Measurements from ENCODE around the gene MDFIC2.
"Not testable (repeated sequence)": the region's sequence is repeated elsewhere in the genome, so short reads cannot be mapped to it uniquely, and the experiment has no call there.

The MDFIC2 gene

DNA sequence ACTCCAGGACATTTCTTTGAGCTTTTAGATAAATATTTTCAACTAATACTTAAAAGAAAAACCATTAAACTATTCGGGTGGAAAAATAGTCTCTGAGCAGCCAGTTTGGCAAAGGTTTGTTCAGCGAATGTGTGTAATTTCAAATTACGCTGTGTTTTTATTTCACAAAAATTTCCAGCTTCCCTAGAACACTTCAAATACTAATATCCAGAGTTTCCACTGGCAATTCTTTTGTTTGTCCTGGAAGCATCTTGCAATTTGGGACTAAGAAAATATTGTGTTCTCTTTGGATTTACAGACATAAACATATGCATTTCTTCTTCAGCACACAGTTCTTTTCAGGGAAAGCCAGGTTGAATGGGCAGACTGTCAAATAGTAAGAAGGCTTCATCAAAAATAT lies 61.9 kb downstream of the MDFIC2 start:
- no peak for DNase-seq

DNA sequence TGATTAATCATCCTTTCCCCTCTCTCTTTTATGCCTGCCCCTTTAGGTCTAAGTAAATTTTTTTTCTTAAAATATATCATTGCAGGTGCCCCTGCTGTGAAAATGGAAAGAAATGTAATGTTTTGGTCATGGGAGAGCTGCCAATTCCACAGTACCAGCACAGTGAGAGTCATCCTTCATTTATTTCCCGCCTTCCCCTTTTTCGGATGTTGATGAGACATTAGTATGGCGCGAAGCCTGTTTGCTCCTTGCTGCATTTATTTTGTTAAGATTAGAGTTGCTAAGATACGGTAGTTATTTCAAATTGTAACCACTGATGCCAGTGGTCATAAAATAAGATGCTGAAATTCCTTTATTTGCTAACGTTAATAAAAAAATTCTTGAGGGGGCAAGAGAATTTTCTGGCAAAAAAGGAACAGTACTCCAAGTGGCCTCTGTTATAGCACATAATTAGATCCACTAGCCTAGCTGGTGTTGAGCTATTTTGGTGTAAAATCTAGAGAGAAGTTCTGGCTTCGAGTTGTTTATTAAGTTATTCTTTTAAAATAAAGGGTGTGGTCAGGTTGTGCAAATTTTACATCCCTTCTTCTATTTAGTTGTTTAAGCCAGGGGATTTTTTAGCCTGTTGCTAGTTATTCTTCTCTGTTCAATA lies 62.8 kb downstream of the MDFIC2 start:
- DNase-seq = no peak

GRCh38 chr3:70248856-70249255 lies 63.6 kb downstream of the MDFIC2 start:
- no peak for DNase-seq

- no peak for DNase-seq
Measured at GRCh38 chr3:70247955-70248354, 64.5 kb downstream of the MDFIC2 start.

- DNase-seq = no peak
Measured at GRCh38 chr3:70245746-70246525, 66.5 kb downstream of the MDFIC2 start.

GRCh38 chr3:70244422-70244821 lies 68.0 kb downstream of the MDFIC2 start:
- DNase-seq = no peak

GRCh38 chr3:70242297-70242882 lies 70.0 kb downstream of the MDFIC2 start:
- DNase-seq = no peak

- no peak for DNase-seq
Measured at GRCh38 chr3:70233812-70234211, 78.6 kb downstream of the MDFIC2 start.

DNA sequence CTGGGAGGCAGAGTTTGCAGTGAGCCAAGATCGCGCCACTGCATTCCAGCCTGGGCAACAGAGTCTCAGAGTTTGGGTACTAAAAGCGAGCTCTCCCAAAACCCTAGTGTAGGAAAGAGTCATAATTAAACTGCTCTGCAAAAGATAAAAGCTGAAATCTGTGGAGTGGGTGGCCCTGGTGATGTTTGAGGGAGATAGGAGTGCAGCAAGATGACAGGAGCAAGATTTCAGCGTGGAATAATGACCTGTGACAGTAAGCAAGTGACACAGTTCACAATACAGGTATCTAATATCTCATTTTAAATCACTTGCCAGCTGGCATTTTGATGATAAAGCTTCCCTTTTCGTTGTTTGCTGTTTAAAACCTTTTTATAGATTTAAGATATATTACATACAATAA lies 79.3 kb downstream of the MDFIC2 start:
- no peak for DNase-seq

DNA sequence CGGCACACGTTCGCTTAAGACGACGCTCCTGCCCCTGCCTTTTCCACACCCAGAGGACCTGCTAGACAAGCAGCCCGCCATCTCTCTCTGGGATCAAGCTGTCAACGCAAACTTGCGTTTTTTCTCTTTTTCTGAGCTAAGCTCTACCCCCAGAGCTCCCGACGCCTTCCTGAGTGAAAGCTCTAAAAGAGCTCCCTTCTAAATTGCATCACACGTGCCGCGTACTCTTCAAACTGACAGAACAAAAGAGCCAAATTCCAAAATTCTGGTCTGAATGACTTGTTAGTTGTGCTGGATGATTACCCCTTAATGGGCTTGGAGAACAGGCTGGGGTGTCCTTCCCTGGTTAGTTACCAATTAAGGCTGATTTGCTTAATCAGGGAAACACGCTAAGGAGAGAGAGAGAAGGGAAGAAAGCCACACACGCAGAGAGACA lies 81.2 kb downstream of the MDFIC2 start:
- DNase-seq = no peak

DNA sequence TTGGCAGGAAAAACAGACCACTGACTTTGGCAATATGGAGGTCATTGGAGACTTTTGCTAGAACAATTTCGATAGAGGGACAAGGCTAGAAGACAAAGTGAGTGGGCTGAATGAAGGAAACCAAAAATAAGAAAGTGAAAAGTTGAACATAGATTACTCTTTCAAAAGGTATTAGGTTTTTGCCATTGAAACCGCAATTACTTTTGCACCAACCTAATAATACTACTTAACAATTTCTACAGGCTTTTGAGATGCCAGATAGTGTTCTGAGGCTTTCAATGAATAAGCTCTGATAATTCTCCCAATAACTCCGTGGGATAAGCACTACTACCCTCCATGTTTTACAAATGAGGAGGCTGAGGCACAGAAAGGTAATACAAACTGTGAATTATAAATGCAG lies 85.0 kb downstream of the MDFIC2 start:
- no peak for DNase-seq

GRCh38 chr3:70225146-70225545 lies 87.3 kb downstream of the MDFIC2 start:
- DNase-seq = no peak

DNA sequence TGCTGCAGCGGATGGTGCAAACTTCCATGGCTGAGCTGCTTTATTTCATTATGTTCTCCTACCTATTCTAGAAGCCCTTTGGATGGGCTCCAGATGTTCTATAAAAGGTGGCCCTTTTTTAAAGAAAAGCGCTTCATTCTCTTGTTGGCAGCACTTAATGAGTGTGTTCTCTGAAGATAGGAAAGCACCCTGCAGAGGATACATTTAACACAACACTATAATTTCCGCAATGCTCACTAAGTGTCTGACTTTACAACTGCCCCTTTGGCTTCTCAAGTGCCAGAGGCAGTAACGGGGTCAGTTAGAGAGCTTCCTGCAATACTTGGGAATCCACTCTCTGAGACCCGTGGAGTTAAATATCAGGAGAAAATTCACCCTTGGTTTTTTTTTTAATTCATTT lies 88.1 kb downstream of the MDFIC2 start:
- no peak for DNase-seq

DNA sequence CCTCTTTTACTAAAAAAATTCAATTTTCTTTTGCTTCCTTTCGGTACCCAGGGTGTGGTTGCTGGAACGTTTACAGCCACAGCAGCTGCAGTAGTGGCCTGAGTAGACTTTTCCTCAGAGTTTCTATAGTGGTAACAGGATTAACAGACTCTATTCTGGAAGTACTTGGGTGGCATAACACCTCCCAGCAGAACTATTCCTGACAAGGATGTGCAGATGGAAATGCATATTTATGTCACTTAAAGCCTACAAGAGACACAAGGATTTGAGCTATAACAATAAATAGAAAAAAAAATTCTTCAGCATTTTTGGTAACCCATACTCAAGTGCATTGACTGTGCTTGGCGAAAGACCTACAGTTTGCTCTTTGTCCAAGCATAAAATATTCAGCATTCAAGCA lies 94.0 kb downstream of the MDFIC2 start:
- no peak for DNase-seq

- DNase-seq = not testable (repeated sequence)
Measured at GRCh38 chr3:70211274-70211673, 101.2 kb downstream of the MDFIC2 start.

- no peak for DNase-seq
Measured at GRCh38 chr3:70201975-70202374, 110.5 kb downstream of the MDFIC2 start.

DNA sequence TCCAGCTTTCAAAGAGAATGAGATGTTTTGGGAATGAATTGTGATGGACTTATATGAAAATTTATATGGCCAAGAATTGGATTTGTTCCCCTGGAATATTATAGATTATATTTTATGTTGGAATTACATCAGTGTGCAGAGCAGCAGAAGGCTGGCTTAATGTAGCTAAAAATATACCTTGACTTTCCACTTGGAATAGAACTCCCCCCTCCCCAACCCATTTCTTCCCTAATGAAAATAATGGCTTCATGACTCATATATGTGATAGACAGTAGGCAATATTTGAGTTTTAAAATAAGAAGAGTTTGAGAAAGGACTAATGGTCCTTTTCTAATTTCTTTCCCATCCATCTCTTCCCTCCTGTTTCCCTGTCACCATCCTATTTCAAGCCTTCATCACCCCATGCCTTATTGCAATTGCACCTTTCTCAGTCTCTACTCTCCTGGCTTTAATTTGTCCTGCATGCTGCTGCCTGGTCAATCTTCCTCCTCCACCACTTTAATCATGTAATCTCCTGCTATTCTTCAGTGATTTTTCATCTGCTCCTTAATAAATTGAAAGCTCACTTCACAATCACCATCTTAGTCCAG lies 122.5 kb downstream of the MDFIC2 start:
- DNase-seq = no peak

DNA sequence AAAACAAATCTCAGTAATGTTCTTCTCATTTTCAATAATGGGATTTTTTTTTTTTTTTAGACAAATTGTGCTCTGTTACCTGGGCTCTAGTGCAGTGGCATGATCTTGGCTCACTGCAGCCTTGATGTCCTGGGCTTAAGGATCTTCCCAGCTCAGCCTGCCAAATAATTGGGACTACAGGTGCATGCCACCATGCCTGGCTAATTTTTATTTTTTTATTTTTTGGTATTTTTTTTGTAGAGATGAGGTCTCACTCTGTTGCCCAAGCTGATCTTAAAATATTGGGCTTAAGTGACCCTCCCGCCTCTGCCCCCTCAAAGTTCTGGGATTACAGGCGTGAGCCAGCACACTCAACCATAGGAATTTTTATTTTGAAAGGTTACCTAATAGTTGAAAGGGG lies 126.2 kb downstream of the MDFIC2 start:
- DNase-seq = no peak

GRCh38 chr3:70185661-70186060 lies 126.8 kb downstream of the MDFIC2 start:
- no peak for DNase-seq

DNA sequence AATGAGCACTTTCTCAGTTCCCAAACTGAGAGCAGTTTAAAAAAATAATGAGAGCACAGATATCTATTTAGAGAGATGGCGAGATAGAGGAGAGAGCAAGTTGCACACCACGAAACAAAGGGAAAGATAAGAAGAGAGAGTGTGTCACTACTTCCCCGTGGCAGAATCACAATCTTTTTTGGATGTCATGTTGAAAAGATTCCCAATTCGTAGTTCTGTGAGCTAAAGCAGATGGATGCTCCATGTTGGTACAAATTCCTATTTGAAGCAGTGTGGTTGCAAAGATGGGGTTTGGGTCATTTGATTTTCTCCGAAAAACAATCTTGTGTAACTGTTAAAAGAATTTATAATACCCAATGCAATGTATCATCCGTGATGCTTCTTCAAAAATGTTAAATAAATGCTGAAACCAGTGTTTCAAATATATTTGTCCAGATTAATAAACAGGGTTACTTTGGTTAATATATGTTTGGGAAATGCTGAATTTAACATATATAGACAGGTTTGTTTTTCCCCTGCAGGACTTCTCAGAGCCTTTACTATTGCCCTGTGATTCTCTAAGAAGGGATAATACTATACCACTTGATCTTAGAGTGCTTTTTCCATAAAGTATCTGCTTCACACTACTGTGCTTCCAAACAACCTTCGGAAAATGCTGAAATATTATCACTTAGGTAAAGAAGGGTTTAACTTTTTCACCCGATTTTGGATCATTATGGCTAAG lies 128.5 kb downstream of the MDFIC2 start:
- no peak for DNase-seq

DNA sequence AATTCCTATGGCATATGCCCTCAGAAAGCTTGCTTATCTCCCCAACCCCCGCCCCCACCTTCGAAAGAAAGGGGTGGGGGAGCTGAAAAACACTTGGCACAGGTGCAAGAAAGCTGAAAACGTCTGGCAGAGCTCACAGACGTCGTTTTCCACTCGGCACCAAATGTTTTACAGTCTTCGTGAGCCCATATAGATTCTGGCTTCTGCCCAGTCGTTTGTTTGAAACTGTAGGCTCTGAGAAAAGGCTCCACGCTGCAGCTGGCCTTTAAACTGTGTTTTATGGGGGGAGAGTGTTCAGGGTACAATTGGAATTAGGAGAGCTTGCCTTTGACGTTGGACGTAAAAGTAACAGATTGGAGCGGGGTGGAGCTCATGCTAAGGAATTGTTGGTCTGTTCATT lies 130.3 kb downstream of the MDFIC2 start:
- no peak for DNase-seq

- no peak for DNase-seq
Measured at GRCh38 chr3:70180664-70181063, 131.8 kb downstream of the MDFIC2 start.

DNA sequence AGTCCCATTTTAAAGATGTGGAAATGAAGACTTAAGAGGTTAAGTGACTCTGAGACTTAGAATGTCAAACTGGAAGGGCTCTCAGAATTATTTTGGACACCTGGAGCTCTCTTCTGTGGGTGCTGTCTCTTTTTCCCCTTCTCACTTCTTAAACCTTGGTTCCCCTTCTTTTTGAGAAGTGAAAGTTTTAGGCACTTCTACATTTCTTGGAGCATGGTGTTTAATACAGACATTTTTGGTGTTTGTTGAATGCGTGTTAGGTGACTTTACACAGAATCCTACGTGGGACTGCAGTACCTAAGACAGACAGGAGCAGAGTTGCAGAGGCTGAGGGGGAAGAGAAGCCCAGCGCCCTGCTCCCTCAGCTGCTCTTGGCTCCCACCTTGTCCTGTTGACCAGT lies 133.3 kb downstream of the MDFIC2 start:
- DNase-seq = no peak

All from EL (cell line).